KMS-11 (cell line): Measurements from ENCODE around the gene TDRD7.

Experiments used
- H2AFZ ChIP-seq: fragments of 200-600 bp; sonication (generic); 2 replicates; pipeline ENCODE4 v1.6.1; 2016; ENCODE audit warnings: antibody characterized with exemption, mixed run types, low read depth
- H3K27ac ChIP-seq: fragments of 200-600 bp; sonication (generic); 2 replicates; pipeline ENCODE4 v1.6.1; 2016; ENCODE audit warnings: mild to moderate bottlenecking, mixed run types
- H3K27me3 ChIP-seq: fragments of 200-600 bp; sonication (generic); 2 replicates; pipeline ENCODE4 v1.6.1; 2017; ENCODE audit warnings: mild to moderate bottlenecking, low read depth, mixed run types, moderate library complexity; ENCODE audit not compliant: insufficient read depth
- H3K36me3 ChIP-seq: fragments of 200-600 bp; sonication (generic); 2 replicates; pipeline ENCODE4 v1.6.1; 2017; ENCODE audit warnings: mild to moderate bottlenecking, mixed run types; ENCODE audit not compliant: insufficient read depth
- H3K4me1 ChIP-seq: fragments of 200-600 bp; sonication (generic); 2 replicates; pipeline ENCODE4 v1.6.1; 2016; ENCODE audit warnings: mild to moderate bottlenecking, low read depth, mixed run types; ENCODE audit not compliant: poor library complexity, severe bottlenecking
- H3K4me2 ChIP-seq: fragments of 200-600 bp; sonication (generic); 2 replicates; pipeline ENCODE4 v1.7.0; 2016; ENCODE audit warnings: mild to moderate bottlenecking, mixed run types
- H3K4me3 ChIP-seq: fragments of 200-600 bp; sonication (generic); IDR thresholded peaks from 2 replicates; pipeline ENCODE4 v1.6.1; 2017; ENCODE audit warnings: low read depth, low read length, mixed read lengths; ENCODE audit not compliant: insufficient read depth
- H3K79me2 ChIP-seq: fragments of 200-600 bp; sonication (generic); 2 replicates; pipeline ENCODE4 v1.6.1; 2016; ENCODE audit warnings: low read depth, mixed run types; ENCODE audit not compliant: insufficient read depth
- H3K9ac ChIP-seq: fragments of 200-600 bp; sonication (generic); 2 replicates; pipeline ENCODE4 v1.6.1; 2016; ENCODE audit warnings: mild to moderate bottlenecking, mixed run types
- H4K20me1 ChIP-seq: fragments of 200-600 bp; sonication (generic); 2 replicates; pipeline ENCODE4 v1.6.1; 2016; ENCODE audit warnings: mild to moderate bottlenecking, mixed run types; ENCODE audit not compliant: insufficient read depth
- CTCF ChIP-seq: fragments of 200-600 bp; sonication (generic); conservative IDR thresholded peaks from 2 replicates; pipeline ENCODE4 v1.6.1; 2017; ENCODE audit warnings: low read depth, mild to moderate bottlenecking, antibody characterized with exemption, low read length, moderate library complexity, mixed read lengths

Gene TDRD7

DNA sequence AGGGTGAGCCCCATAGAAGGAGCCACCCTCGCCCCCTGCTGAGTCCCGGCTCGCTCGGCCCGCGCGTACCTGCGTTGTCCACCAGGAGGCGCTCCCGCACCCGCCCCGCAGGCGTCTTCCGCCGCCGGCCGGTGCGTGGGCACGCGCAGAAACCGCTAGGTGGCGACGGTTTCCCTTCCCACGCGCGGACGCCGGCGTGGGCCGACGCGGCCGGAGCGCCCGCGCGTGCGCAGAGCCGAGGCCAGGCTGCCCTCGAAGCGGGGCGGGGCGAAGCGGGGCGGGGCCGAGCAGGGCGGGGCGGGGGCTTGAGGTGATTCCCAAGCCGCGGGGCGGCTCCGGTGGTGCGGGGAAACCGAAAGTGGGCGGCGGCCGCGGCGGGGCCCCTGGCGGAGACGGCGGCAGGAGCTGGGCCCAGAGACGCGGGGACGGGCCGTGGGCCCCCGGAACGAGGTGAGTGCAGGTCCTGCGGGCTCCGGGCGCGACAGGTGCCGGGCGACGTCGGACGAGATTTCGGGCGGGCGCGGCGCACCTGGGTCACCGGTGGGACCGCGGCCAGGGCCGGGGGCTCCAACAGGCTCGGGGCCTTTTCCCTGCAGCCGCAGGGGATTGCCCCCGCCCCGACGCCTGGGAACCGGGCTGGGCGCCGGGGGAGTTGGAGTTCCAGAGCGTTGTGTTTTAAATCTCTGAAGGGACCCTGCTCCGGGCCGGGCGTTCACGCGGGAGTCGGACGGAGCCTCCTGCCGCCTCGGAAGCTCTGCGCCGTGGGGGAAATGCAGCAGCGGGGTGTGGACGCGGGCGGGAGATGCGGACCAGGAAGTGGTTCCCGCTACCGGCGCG, at the start of gene TDRD7:
Gene TDRD7, plus strand, starts transcription at position 308 of the 837 bp plus-strand sequence. CDS start 16,370 bp downstream, outside the sequence.
- Histone ChIP-seq H3K4me1 (peaks cover 16% of the 10 kb centered on the region), H3K27me3 (no peaks in the 10 kb centered on the region)
- TF ChIP-seq CTCF = peak; percentile 78

GRCh38 chr9:97362777-97363545, 48.9 kb upstream of the TDRD7 start:
- Histone ChIP-seq H3K27ac (no peak overlapping the region), H4K20me1 (no peaks in the 10 kb centered on the region), H2AFZ (no peak overlapping the region), H3K9ac (no peak overlapping the region), H3K79me2 (no peaks in the 10 kb centered on the region), H3K27me3 (no peaks in the 10 kb centered on the region), H3K4me3 (no peak overlapping the region), H3K4me1 (no peaks in the 10 kb centered on the region), H3K4me2 (no peak overlapping the region), H3K36me3 (no peaks in the 10 kb centered on the region)
- no peak for TF ChIP-seq CTCF

More for the DNA sequence above, at the start of gene TDRD7:
- Histone ChIP-seq H4K20me1 (no peaks in the 10 kb centered on the region), H3K4me3 (peak within 1 kb of the TSS; percentile 34), H3K27ac (peak within 1 kb of the TSS; percentile 20; the same call in 1 of the 2 replicates), H3K79me2 (no peaks in the 10 kb centered on the region), H2AFZ (peak within 1 kb of the TSS; percentile 76), H3K9ac (peak within 1 kb of the TSS; percentile 66), H3K4me2 (peak within 1 kb of the TSS; percentile 95), H3K36me3 (no peaks in the 10 kb centered on the region)

- TF ChIP-seq CTCF = no peak
- H3K9ac ChIP-seq = no peak overlapping the region
These were observed 48.1 kb upstream of the TDRD7 start for GRCh38 chr9:97363661-97364299.

DNA sequence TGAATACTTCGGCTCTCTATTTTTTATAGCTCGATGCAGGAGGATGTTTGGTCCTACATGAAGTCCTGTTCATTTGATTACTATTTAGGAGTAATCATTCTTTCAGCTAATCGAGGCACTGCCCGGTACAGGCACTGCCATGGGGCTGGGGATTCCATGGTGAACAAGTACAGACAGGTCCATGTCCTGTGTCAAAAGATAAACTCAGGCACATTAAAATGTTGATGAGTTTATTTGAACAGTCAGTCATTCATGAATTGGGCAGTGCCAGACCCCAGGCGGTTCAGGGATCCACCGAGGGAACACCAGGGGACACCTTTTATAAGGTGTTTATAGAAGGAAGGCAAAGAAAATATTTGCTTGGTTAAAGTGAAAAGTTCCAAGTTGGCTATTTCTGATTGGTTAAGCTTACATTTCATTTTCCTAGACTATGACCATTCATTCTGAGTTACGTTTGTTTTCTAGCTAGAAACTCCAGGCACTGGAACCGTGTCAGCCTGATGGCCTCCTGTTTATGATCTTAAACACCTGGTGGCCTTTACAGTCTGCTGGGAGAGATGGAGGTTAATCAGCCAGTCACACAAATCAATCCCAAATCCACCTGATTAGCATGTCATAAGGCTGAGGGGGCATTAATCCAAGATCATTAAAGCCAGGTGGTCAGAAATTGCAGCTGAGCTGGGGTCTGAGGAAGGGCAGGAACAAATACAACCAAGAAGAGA, 47.0 kb upstream of the TDRD7 start:
- no peak overlapping the region for H3K27ac ChIP-seq
- no peak overlapping the region for H2AFZ ChIP-seq
- H3K79me2 ChIP-seq = no peaks in the 10 kb centered on the region

More at GRCh38 chr9:97363661-97364299, 48.1 kb upstream of the TDRD7 start:
- Histone ChIP-seq H3K4me3 (no peak overlapping the region), H3K79me2 (no peaks in the 10 kb centered on the region), H3K36me3 (no peaks in the 10 kb centered on the region), H3K27me3 (no peaks in the 10 kb centered on the region), H2AFZ (no peak overlapping the region), H3K4me1 (no peaks in the 10 kb centered on the region), H3K4me2 (no peak overlapping the region), H4K20me1 (no peaks in the 10 kb centered on the region), H3K27ac (no peak overlapping the region)

More for the DNA sequence above, 47.0 kb upstream of the TDRD7 start:
- no peak overlapping the region for H3K4me2 ChIP-seq
- H3K36me3 ChIP-seq = no peaks in the 10 kb centered on the region
- H3K27me3 ChIP-seq = no peaks in the 10 kb centered on the region
- no peaks in the 10 kb centered on the region for H4K20me1 ChIP-seq
- H3K4me3 ChIP-seq = no peak overlapping the region
- no peak for TF ChIP-seq CTCF
- H3K9ac ChIP-seq = no peak overlapping the region
- H3K4me1 ChIP-seq = no peaks in the 10 kb centered on the region
